ENCODE measurements around the gene FRMPD2.

- no peak for TF ChIP-seq CTCF (IDR thresholded peaks at IDR 0.05)
- TF ChIP-seq EP300 (IDR thresholded peaks at IDR 0.05; ENCODE audit: low read depth): no peak
These were observed 26.1 kb upstream of the FRMPD2 start for GRCh38 chr10:48300556-48300955.

Data from transverse colon (tissue), 3 donors.